ENCODE results near the gene BNIPL.

The BNIPL gene

GRCh38 chr1:151010346-151010726 lies 26.1 kb upstream of the BNIPL start:
- DNase-seq (ENCODE audit: low read depth): no peak

DNA sequence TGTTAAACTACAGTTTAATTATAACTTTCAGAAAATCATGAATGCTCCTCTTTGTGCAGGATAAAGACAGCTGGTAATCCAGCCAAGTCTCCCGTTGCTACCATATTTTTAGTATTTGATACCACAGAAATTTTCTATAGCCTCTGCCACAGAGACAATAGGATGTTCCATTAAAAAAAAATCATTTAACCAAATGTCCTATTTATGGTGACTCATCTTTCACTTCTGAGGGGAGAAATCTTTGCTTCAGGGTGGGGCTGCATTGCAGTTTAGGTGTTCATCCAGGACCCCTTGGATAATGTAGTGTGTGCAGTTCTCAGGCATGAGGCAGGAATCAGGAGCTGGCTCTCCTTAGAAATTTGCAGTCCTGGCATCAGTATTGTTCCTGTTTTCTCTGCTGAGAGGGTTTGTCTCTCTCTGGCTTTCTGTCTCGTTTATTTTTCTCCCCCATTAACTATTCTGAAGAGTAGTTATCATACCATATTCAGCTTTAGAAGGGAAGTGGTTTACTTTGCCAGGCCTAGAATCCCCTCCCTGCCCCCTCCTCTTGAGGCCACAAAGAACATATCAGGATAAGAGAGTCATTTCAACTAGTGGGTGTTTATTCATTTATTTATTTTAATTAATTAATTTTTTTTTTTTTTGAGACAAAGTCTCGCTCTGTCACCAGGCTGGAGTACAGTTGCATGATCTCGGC lies 25.1 kb upstream of the BNIPL start:
- no peak for DNase-seq (ENCODE audit: low read depth)

GRCh38 chr1:151012684-151013471 lies 23.5 kb upstream of the BNIPL start:
- no peak for DNase-seq (ENCODE audit: low read depth)

DNA sequence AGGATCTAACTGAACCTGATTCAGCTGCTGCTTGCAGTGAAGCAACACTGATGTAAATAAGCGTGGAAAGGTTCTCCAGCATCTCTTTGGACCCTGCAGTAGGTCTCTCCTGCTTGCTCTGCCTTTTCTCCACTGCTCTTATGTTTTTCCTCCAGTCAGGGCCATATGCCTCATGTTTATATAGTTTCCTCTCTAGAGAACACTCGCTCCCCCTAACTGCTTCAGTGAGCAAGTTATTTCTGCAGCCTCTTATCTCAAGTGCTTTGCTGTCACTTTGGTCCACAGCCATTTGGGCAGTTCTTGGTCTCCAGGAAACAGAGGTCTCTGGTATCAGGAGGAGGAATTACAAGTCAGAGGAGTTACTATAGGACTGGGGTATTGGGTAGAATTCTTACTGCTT lies 22.9 kb upstream of the BNIPL start:
- no peak for DNase-seq (ENCODE audit: low read depth)

DNA sequence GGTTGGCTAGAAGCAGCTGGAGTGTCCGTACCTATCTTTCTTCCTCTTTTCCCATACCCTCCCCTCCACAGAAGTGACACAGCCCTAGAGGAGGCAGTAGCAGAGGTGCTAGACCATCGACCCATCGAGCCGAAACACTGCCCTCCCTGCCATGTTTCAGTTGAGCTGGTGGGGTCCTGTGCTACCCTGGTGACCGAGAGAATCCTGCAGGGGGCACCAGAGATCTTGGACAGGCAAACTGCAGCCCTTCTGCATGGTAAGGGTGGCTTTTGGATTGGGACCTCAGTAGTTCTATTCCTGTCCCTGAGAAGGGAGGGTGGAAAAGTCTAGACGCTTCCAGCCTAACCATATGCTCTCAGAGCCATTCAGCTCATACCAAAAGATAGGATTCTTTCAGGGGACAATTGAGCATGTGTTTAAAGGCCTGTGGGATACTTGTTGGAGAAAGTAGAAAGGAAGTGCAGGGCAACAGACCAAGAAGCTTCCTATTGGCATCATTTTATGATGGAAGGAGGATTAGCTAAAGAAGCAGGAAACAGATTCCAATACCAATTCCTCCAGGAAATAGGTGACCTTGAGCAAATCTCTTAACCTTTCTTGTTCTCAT lies 11.7 kb upstream of the BNIPL start:
- peak; percentile 42 for DNase-seq (ENCODE audit: low read depth)

DNA sequence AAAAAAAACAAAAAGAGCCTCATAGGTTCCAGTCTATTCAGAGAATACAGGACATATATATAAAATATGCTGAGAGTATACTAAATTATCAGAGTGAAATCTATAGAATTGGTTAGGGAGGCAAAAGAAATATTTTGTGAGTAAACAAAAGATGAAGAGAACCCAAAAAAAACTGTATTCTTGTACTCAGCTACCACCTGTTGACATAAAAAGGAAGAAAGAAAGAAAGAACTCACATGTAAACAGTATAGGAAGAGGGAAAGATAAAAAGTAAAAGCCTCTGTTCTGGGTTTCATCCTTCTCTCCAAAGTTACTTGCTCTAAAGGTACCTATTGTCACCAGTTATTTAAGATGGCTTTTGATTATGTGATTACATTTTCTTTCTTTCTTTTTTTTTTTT lies 9.9 kb upstream of the BNIPL start:
- no peak for DNase-seq (ENCODE audit: low read depth)

DNA sequence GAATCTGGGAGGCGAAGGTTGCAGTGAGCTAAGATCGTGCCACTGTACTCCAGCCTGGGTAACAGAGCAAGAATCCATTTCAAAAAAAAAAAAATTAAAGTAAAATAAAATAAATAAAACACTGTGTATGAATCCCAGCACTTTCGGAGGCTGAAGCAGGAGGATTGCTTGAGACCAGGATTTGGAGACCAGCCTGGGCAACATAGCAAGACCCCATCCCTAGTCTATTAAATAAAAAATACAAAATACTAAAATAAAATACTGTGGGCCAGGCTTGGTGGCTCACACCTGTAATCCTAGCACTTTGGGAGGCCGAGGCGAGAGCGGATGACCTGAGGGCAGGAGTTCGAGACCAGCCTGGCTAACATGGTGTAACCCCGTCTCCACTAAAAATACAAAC lies 4.2 kb upstream of the BNIPL start:
- DNase-seq (ENCODE audit: low read depth): no peak

DNA sequence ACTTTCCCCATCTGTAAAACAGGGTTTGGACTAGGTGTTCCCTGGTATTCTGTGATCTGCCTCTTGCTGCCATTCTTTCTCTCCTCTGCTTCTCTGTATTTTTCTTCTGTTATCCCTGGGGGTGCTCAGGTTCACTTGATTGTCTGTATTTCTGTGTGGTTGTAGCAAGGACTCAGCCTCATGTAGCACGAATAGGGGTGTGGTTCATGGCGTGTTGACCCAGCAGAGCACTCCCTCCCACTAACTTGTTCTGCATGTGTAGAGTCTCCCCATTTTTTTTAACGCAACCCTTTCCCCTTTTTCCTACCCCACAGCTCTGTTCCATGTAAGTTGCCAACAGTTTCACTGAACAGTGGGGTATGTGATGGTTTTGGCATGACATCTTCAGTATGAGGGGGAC lies 1.2 kb upstream of the BNIPL start:
- no peak for DNase-seq (ENCODE audit: low read depth)

GRCh38 chr1:151037032-151037431 lies 646 bp downstream of the BNIPL start:
- no peak for DNase-seq (ENCODE audit: low read depth)

- no peak for DNase-seq (ENCODE audit: low read depth)
Observed at GRCh38 chr1:151039521-151039920, 3.1 kb downstream of the BNIPL start.

DNA sequence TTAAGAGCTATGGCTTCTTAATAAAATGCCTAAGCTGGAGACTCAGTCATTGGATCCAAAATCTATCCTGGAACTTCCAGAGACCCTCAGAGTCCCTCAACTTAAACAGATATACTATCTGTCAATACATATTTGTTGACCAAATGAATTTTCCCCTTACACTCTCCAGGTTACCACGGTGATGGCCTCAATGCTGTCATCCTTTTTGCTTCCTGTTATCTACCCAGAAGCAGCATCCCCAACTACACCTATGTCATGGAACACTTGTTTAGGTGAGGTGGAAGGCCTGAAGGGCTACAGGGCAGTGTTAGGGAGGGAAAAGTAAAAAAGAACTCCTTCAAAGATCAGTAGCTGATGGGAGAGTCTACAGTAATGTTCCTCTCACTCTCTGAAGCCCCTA lies 6.8 kb downstream of the BNIPL start:
- no peak for DNase-seq (ENCODE audit: low read depth)

- peak; percentile 69 for DNase-seq (ENCODE audit: low read depth)
Observed at GRCh38 chr1:151047591-151047924, 11.2 kb downstream of the BNIPL start, which contains the start of gene C1orf56. Gene C1orf56, plus strand, starts transcription at chr1:151047751. Its CDS starts 97 bp downstream, at chr1:151047848.

DNA sequence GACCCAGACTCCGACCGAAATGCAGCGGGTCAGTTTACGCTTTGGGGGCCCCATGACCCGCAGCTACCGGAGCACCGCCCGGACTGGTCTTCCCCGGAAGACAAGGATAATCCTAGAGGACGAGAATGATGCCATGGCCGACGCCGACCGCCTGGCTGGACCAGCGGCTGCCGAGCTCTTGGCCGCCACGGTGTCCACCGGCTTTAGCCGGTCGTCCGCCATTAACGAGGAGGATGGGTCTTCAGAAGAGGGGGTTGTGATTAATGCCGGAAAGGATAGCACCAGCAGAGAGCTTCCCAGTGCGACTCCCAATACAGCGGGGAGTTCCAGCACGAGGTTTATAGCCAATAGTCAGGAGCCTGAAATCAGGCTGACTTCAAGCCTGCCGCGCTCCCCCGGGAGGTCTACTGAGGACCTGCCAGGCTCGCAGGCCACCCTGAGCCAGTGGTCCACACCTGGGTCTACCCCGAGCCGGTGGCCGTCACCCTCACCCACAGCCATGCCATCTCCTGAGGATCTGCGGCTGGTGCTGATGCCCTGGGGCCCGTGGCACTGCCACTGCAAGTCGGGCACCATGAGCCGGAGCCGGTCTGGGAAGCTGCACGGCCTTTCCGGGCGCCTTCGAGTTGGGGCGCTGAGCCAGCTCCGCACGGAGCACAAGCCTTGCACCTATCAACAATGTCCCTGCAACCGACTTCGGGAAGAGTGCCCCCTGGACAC lies 11.7 kb downstream of the BNIPL start:
- peak; percentile 56 for DNase-seq (ENCODE audit: low read depth)

DNA sequence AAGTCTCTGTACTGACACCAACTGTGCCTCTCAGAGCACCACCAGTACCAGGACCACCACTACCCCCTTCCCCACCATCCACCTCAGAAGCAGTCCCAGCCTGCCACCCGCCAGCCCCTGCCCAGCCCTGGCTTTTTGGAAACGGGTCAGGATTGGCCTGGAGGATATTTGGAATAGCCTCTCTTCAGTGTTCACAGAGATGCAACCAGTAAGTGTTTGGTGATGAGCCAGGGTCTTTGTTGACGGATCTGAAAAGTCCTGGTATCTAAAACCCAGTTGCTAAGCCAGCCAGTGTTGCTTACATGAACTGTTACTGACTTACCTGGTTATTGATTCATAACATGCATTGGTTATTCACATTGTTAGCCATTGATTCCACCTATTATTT lies 12.3 kb downstream of the BNIPL start:
- no peak for DNase-seq (ENCODE audit: low read depth)

- no peak for DNase-seq (ENCODE audit: low read depth)
Observed at GRCh38 chr1:151049458-151049857, 13.1 kb downstream of the BNIPL start.

GRCh38 chr1:151050051-151050688 lies 13.8 kb downstream of the BNIPL start:
- DNase-seq (ENCODE audit: low read depth): no peak

GRCh38 chr1:151051356-151052009 lies 15.1 kb downstream of the BNIPL start:
- DNase-seq (ENCODE audit: low read depth): no peak

DNA sequence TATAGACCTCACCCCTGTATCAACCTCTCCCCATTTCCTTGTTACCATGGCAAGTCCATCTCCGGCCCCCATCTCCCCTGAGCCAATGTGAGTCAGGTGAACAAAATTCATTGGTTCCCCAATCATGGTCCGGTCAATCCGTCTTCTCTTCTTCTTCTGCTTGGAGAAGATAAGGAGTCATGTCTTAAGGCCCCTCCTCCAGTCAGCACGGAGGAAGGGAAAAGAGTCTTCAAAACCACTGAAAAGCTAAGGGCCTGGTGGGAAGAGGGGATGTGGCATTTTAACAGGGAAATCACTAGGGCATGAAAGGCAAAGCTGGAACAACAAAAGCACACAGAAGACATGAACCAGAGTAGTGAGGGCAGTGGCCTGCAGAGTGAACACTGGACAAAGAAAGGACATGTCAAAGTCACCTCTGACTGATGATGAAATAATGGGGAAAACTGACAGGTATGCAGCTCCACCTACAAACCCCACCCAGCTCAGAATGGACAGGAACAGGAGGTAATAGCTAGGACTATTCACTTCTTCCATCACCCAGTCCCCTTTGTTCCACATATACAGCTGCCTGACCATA lies 18.7 kb downstream of the BNIPL start:
- DNase-seq (ENCODE audit: low read depth): no peak

GRCh38 chr1:151055581-151055980 lies 19.2 kb downstream of the BNIPL start:
- DNase-seq (ENCODE audit: low read depth): no peak

- DNase-seq (ENCODE audit: low read depth): no peak
Observed at GRCh38 chr1:151056149-151056548, 19.8 kb downstream of the BNIPL start.

- DNase-seq (ENCODE audit: low read depth): peak; percentile 5
Observed at GRCh38 chr1:151058692-151059091, 22.3 kb downstream of the BNIPL start.
